BE2C (cell line): Measurements from ENCODE around the gene CHST2.

ENCODE experiments used
- DNase-seq: peaks from one replicate; pipeline ENCODE4 v3.0.0-alpha.2; 2020
- H3K27me3 ChIP-seq: fragments of 250-450 bp; sonication (Bioruptor Pico); 2 replicates; pipeline ENCODE4 v1.5.1; 2020; ENCODE audit warnings: mild to moderate bottlenecking
- H3K36me3 ChIP-seq: fragments of 250-450 bp; sonication (Bioruptor Pico); 2 replicates; pipeline ENCODE4 v1.5.1; 2020; ENCODE audit warnings: mild to moderate bottlenecking
- H3K4me1 ChIP-seq: fragments of 250-450 bp; sonication (Bioruptor Pico); 2 replicates; pipeline ENCODE4 v1.5.1; 2020
- H3K4me3 ChIP-seq: 2 replicates; pipeline ENCODE4 v1.5.1; 2011; ENCODE audit warnings: low read depth, low read length
- H3K9me3 ChIP-seq: fragments of 250-450 bp; sonication (Bioruptor Pico); 2 replicates; pipeline ENCODE4 v1.5.1; 2020
- CTCF ChIP-seq: IDR thresholded peaks from 2 replicates; pipeline ENCODE4 v1.5.1; 2012; ENCODE audit warnings: mild to moderate bottlenecking, low read depth, low read length

The CHST2 gene

GRCh38 chr3:143080196-143080595, 39.4 kb upstream of the CHST2 start:
- Histone ChIP-seq H3K9me3 (no peaks in the 10 kb centered on the region), H3K4me1 (no peaks in the 10 kb centered on the region; the same call in 1 of the 2 replicates), H3K27me3 (no peaks in the 10 kb centered on the region), H3K4me3 (no peak overlapping the region), H3K36me3 (no peaks in the 10 kb centered on the region)
- DNase-seq: no peak
- TF ChIP-seq CTCF: no peak

DNA sequence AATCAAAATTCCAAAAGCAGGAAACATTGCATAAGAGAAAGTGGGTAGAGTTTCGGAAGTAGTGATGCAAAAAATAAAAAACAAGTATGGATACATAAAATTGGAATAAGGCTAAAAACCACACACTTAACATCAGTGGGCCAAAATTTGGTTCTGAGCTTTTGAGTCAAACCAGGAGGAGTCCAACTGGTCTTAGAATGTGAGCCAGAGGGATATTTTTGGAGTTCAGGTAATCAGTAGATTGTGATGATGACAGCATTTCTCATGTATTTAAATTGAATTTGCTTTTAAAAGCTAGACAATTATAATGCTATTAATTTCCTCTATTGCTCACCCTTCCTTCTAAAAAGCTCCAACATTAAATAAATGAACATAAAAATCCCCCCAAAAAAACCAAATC, 38.2 kb upstream of the CHST2 start:
- TF ChIP-seq CTCF: no peak
- H3K9me3 ChIP-seq: no peaks in the 10 kb centered on the region
- H3K36me3 ChIP-seq: no peaks in the 10 kb centered on the region
- no peak overlapping the region for H3K4me3 ChIP-seq
- no peak for DNase-seq
- H3K27me3 ChIP-seq: no peaks in the 10 kb centered on the region
- no peaks in the 10 kb centered on the region; the same call in 1 of the 2 replicates for H3K4me1 ChIP-seq

GRCh38 chr3:143081844-143082778, 37.5 kb upstream of the CHST2 start:
- no peaks in the 10 kb centered on the region for H3K27me3 ChIP-seq
- no peak overlapping the region for H3K4me3 ChIP-seq
- H3K4me1 ChIP-seq: no peaks in the 10 kb centered on the region; the same call in 1 of the 2 replicates
- TF ChIP-seq CTCF: no peak
- DNase-seq: no peak
- no peaks in the 10 kb centered on the region for H3K36me3 ChIP-seq
- H3K9me3 ChIP-seq: no peaks in the 10 kb centered on the region

DNA sequence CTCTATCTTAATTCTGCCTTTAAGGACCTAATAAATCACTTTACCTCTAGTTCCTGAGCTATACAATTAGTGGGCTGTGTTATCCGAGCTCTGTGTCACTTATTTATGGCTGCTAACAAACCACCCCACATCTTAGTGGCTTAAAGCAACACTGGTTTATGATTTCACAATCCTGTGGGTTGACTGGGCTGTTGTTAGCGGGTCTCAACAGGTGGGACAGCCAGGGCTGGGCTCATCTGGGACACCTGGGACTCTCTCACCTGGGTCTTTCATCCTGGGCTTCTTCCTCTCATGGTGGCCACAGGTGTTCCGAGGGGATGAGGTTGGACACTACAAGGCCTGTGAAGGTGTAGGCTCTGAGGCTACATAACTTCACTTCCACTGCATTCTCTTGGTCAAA, 35.8 kb upstream of the CHST2 start:
- Histone ChIP-seq H3K36me3 (no peaks in the 10 kb centered on the region), H3K4me3 (no peak overlapping the region), H3K9me3 (no peaks in the 10 kb centered on the region), H3K4me1 (no peaks in the 10 kb centered on the region; the same call in 1 of the 2 replicates), H3K27me3 (no peaks in the 10 kb centered on the region)
- no peak for DNase-seq
- TF ChIP-seq CTCF: no peak

DNA sequence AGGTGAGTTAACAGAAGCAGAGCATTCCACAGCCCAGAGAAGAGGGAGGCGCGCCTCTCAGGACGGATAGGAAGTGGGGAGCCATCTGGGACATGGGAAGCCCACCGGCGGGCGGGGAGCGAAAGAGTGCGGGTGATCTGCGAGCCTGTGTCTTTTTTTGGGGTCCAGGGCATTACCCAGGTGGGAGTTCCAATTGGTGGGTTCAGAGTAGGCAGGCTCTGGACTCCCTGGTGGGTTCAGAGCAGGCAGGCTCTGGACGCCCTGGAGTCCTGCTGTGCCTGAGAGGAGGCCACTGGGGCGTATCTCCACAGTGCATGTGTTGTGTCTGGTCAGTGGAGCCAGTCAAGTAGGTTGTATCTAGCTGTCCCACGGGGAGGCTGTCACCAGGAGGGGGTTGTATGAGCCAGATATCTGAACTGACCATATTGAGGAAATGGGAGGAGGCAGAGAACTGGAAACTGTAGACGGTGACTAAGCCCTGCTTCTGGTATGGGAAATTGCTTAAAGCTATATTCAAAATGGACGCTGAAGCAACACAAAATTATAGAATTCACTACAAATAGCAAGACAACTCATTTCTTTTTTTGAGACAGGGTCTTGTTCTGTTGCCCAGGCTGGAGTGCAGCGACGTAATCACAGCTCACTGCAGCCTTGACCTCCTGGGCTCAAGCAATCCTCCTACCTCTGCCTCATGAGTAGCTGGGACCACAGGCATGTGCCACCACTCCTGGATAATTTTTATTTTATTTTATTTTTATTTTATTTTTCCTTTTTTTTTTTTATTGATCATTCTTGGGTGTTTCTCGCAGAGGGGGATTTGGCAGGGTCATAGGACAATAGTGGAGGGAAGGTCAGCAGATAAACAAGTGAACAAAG, 34.5 kb upstream of the CHST2 start:
- peak; percentile 61 for DNase-seq
- no peaks in the 10 kb centered on the region for H3K36me3 ChIP-seq
- H3K27me3 ChIP-seq: no peaks in the 10 kb centered on the region
- TF ChIP-seq CTCF: peak; percentile 17; the same call in 1 of the 2 replicates
- no peaks in the 10 kb centered on the region for H3K9me3 ChIP-seq
- no peaks in the 10 kb centered on the region; the same call in 1 of the 2 replicates for H3K4me1 ChIP-seq
- no peak overlapping the region for H3K4me3 ChIP-seq

GRCh38 chr3:143088835-143089234, 30.7 kb upstream of the CHST2 start:
- TF ChIP-seq CTCF: no peak
- Histone ChIP-seq H3K9me3 (no peaks in the 10 kb centered on the region), H3K36me3 (no peaks in the 10 kb centered on the region), H3K4me1 (peaks cover 5% of the 10 kb centered on the region), H3K27me3 (no peaks in the 10 kb centered on the region), H3K4me3 (no peak overlapping the region)
- no peak for DNase-seq
